Cardiac fibroblast (primary cell): Measurements from ENCODE around the gene KCNH1.
A peak's percentile ranks its signal among the peaks of the same experiment; 100 is the strongest.
"Not testable (repeated sequence)": the region's sequence is repeated elsewhere in the genome, so short reads cannot be mapped to it uniquely, and the experiment has no call there.

Experiments used
- DNase-seq, 2 donors: peaks; one replicate each; pipeline versions ENCODE4 v3.0.0 to v3.0.0-alpha.2; 2010; ENCODE audit warnings: low read depth in 2 of 2
- H3K4me3 ChIP-seq, 2 donors: replicated peaks in 1 of 2; 1 replicate in 1 of 2; 2 replicates in 1 of 2; pipeline ENCODE4 v1.5.1; 2011; ENCODE audit warnings: low read depth in 2 of 2, low read length in 2 of 2, mild to moderate bottlenecking in 2 of 2, moderate library complexity in 1 of 2
- TF ChIP-seq, protein P1 (sequence below): IDR thresholded peaks from one replicate; pipeline ENCODE4 v1.5.1; 2011; ENCODE audit warnings: low read depth, mild to moderate bottlenecking, low read length, inconsistent platforms

The KCNH1 gene

DNA sequence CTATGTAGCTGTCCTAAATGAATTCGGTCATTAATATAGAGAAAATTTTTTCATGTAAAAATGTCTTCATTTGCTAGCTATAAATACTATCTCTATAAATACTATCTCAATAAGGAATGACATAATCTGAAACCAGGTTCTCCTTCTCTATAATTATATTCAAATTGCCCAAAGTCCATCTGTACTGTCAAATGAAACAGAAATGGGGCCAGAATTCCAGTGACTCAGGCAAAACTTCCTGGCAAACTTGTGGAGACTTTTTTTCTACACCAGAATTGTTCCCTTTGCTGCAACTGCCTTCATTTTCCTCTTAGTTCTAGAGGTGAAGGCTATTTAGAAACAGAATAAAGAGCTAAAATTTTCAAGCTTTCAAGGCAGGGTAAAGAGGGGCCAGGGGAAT lies 152.5 kb downstream of the KCNH1 start:
- no peak for DNase-seq
- TF ChIP-seq, protein P1, sequence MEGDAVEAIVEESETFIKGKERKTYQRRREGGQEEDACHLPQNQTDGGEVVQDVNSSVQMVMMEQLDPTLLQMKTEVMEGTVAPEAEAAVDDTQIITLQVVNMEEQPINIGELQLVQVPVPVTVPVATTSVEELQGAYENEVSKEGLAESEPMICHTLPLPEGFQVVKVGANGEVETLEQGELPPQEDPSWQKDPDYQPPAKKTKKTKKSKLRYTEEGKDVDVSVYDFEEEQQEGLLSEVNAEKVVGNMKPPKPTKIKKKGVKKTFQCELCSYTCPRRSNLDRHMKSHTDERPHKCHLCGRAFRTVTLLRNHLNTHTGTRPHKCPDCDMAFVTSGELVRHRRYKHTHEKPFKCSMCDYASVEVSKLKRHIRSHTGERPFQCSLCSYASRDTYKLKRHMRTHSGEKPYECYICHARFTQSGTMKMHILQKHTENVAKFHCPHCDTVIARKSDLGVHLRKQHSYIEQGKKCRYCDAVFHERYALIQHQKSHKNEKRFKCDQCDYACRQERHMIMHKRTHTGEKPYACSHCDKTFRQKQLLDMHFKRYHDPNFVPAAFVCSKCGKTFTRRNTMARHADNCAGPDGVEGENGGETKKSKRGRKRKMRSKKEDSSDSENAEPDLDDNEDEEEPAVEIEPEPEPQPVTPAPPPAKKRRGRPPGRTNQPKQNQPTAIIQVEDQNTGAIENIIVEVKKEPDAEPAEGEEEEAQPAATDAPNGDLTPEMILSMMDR = no peak
- no peak overlapping the region for H3K4me3 ChIP-seq

DNA sequence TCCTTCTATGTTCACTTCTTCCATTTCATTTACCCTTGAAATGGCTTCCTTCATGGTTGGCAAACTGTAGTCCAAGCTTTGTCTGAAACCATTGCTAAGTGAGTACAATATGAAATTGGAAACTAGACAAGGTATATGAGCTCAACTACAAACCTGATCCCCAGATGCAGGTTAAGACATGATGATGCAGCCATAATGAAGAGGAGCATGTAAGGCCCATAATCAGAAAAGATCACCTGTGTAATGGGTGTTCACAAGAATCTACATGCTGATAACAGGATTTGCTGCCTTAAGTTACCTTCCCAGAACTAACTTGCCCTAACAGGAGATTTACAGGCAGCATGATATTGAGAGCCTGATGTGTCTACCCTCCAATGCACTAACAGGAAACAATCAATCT lies 153.9 kb downstream of the KCNH1 start:
- H3K4me3 ChIP-seq = no peak overlapping the region
- no peak for DNase-seq
- TF ChIP-seq, protein P1 = no peak

DNA sequence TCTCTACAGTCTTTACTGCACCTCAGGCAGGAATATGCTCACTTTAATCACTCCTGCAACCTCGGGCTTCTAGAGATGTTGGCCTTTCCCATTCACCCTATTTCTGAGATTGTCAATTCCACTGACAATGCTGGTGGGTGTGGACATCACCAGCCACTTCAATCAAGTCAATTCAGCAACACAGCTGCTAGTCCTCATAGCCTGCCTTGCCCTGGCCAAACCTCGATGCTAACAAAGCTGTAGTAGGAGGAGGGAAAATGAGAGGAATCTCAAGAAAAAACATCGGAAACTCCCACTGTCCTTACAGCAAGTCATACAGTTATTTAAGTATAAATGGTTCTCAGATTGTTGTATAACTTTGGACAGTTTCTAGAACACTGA lies 155.0 kb downstream of the KCNH1 start:
- no peak for DNase-seq
- H3K4me3 ChIP-seq = no peak overlapping the region
- TF ChIP-seq, protein P1 = no peak

DNA sequence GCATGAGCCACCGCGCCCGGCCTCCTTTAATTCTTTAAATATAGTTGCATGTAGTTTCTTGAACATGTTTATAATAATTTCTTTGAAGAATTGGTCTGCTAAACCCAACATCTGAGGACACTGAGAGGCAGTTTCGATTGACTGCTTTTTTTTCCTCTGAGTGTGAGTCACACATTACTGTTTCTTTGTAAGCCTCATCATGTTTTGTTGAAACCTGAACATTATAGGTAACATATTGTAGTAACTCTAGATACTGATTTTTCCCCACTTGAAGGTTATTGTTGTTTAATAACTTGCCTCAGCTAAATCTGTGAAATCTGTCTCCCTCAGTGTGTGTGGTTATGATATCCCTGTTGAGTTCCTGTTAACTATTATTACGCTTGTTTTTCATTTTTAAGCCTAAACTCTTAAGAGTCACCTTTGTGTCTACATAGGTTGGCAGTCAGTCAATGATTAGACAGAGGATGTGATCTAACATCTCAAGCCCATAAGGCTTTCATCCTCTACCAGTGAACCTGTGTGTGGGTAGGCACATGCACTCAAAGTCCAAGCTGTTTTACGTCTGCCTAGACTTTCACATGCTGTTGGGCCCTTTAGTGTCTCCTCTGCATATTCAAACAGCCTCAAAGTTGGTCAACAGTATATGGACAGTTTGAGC lies 155.5 kb downstream of the KCNH1 start:
- H3K4me3 ChIP-seq = no peak overlapping the region
- no peak for DNase-seq
- TF ChIP-seq, protein P1 = no peak

DNA sequence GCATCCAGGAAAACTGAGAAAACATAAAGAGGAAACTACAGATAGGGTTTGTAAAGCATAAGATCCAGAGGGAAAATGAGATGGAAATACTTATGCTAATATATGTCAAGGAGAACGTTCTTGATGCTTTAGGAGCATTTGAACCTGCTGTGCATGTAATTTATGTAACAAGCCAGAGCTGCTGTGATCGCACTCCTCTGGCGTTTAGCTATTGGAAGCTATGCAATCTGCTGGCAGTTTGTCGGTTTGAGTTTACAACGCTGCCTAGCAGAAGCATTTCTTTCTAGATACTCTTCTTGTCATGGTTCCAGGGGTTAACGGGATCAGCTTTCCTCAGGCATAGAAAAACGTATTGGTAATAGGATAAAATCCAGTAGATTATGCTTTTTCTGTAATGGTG lies 182.7 kb downstream of the KCNH1 start:
- no peak overlapping the region for H3K4me3 ChIP-seq
- TF ChIP-seq, protein P1 = no peak
- DNase-seq = no peak

DNA sequence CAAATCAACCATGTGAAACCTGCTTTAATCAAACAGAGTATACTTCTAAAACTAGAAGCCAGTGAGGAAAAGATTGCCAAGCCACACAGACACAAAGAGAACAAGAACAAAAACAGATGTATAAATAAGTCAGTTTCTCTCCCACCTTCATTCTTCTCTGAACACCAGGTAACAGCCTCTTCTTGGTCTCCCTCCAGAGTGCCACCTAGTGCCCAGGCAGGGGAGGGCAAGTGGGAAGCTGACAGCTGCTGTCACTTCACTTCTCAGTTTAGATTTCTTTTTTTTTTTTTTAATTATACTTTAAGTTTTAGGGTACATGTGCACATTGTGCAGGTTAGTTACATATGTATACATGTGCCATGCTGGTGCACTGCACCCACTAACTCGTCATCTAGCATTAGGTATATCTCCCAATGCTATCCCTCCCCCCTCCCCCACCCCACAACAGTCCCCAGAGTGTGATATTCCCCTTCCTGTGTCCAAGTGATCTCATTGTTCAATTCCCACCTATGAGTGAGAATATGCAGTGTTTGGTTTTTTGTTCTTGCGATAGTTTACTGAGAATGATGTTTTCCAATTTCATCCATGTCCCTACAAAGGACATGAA lies 183.9 kb downstream of the KCNH1 start:
- H3K4me3 ChIP-seq = not testable (repeated sequence)
- TF ChIP-seq, protein P1 = peak; percentile 44
- peak in 1 of 2 donors; percentile 1 for DNase-seq
